H1 (cell line): ENCODE data around the gene CABLES2. TPM values are rescaled to one million over a fixed set of nuclear protein-coding genes. Genes with fewer than 3 reads are reported as not detected.

Experiments
- CTCF ChIA-PET: fragments of 300-600 bp; sonication (Branson Sonifier 250); formaldehyde crosslinking; loops from one replicate; lab custom pipeline; 2021; ENCODE audit not compliant: partially characterized antibody; lab: Charles Lee
- POLR2A ChIA-PET: fragments of 300-600 bp; sonication (Branson Sonifier 250); formaldehyde crosslinking; loops from one replicate; lab custom pipeline; 2021; ENCODE audit warnings: inconsistent platforms; ENCODE audit not compliant: partially characterized antibody; lab: Charles Lee
- DNase-seq, 2 experiments: peaks; one replicate each; pipeline versions ENCODE4 v3.0.0 to v3.0.0-alpha.2; 2010 to 2022; ENCODE audit warnings: low spot score in 2 of 2, low read depth in 1 of 2, mixed read lengths in 1 of 2
- FAIRE-seq: peaks from 2 replicates; lab custom pipeline; 2011; peaks lifted over from hg19 to GRCh38; lab: Jason Lieb, UNC
- H2AFZ ChIP-seq: 2 replicates; pipeline ENCODE4 v1.8.1; 2012; ENCODE audit warnings: low read length, inconsistent platforms
- H2AK5ac ChIP-seq: 2 replicates; pipeline ENCODE4 v1.6.1; 2013; ENCODE audit warnings: low read depth, low read length
- H2BK120ac ChIP-seq: replicated peaks from 2 replicates; pipeline ENCODE3; 2013; ENCODE audit warnings: low read depth, low read length, inconsistent platforms
- H2BK12ac ChIP-seq: 2 replicates; pipeline ENCODE4 v1.6.1; 2013; ENCODE audit warnings: low read depth, low read length
- H2BK15ac ChIP-seq: 2 replicates; pipeline ENCODE4 v1.6.1; 2013; ENCODE audit warnings: low read length
- H2BK20ac ChIP-seq: 2 replicates; pipeline ENCODE4 v1.6.1; 2013; ENCODE audit warnings: low read length
- H2BK5ac ChIP-seq: 2 replicates; pipeline ENCODE4 v1.6.1; 2013; ENCODE audit warnings: low read depth, low read length
- H3K14ac ChIP-seq: 2 replicates; pipeline ENCODE4 v1.6.1; 2013; ENCODE audit warnings: inconsistent platforms; ENCODE audit not compliant: insufficient read length
- H3K18ac ChIP-seq: 2 replicates; pipeline ENCODE4 v1.6.1; 2013; ENCODE audit warnings: low read length; ENCODE audit errors: extremely low read depth
- H3K23ac ChIP-seq: 2 replicates; pipeline ENCODE4 v1.6.1; 2013; ENCODE audit warnings: inconsistent platforms; ENCODE audit not compliant: insufficient read length
- H3K23me2 ChIP-seq: 2 replicates; pipeline ENCODE4 v1.6.1; 2013; ENCODE audit warnings: low read depth, low read length
- H3K27ac ChIP-seq: 2 replicates; pipeline ENCODE4 v1.6.1; 2011; ENCODE audit warnings: low read depth, low read length, inconsistent platforms
- H3K27me3 ChIP-seq, 4 experiments: replicated peaks in 1 of 4; 1 replicate in 1 of 4; 2 replicates in 3 of 4; pipeline versions ENCODE4 v1.6.1 to v1.8.1; 2011 to 2013; ENCODE audit warnings: low read length in 3 of 4, mild to moderate bottlenecking in 3 of 4, inconsistent platforms in 2 of 4, mixed read lengths in 2 of 4, moderate library complexity in 1 of 4; ENCODE audit not compliant: control insufficient read depth in 3 of 4, insufficient read depth in 3 of 4; ENCODE audit errors: extremely low read depth in 1 of 4
- H3K36me3 ChIP-seq, 4 experiments: 2 replicates each; pipeline versions ENCODE4 v1.6.1 to v1.8.1; 2011 to 2013; ENCODE audit warnings: mild to moderate bottlenecking in 4 of 4, low read length in 3 of 4, moderate library complexity in 2 of 4, control low read depth in 1 of 4, inconsistent platforms in 1 of 4; ENCODE audit not compliant: insufficient read depth in 4 of 4, control insufficient read depth in 2 of 4
- H3K4ac ChIP-seq: replicated peaks from 2 replicates; pipeline ENCODE3; 2013; ENCODE audit warnings: low read length, low read depth, mixed read lengths, inconsistent platforms; ENCODE audit not compliant: insufficient read length
- H3K4me1 ChIP-seq, 4 experiments: replicated peaks in 1 of 4; 1 replicate in 1 of 4; 2 replicates in 3 of 4; pipeline versions ENCODE4 v1.6.1 to v1.8.1; 2011 to 2013; ENCODE audit warnings: low read length in 3 of 4, inconsistent platforms in 2 of 4, mixed read lengths in 1 of 4; ENCODE audit not compliant: insufficient read depth in 4 of 4, control insufficient read depth in 3 of 4
- H3K4me2 ChIP-seq, 2 experiments: 2 replicates each; pipeline versions ENCODE4 v1.6.1 to v1.8.1; 2011 to 2013; ENCODE audit warnings: low read depth in 2 of 2, low read length in 2 of 2, control low read depth in 1 of 2, inconsistent platforms in 1 of 2, mild to moderate bottlenecking in 1 of 2; ENCODE audit not compliant: insufficient read depth in 1 of 2
- H3K4me3 ChIP-seq, 4 experiments: fragments of 200-600, 300-600 bp in 1 of 4; sonication (generic), shearing (Covaris generic), sonication (Bioruptor Twin) in 1 of 4; 2 replicates each; pipeline versions ENCODE4 v1.5.1 to v1.8.1; 2011 to 2016; ENCODE audit warnings: low read length in 4 of 4, low read depth in 3 of 4, control low read depth in 2 of 4, inconsistent platforms in 2 of 4, mild to moderate bottlenecking in 2 of 4, mixed read lengths in 1 of 4, moderate library complexity in 1 of 4; ENCODE audit not compliant: insufficient read depth in 2 of 4; ENCODE audit errors: extremely low read depth in 1 of 4
- H3K56ac ChIP-seq: replicated peaks from 2 replicates; pipeline ENCODE3; 2013; ENCODE audit warnings: low read depth, mild to moderate bottlenecking, mixed read lengths, low read length, inconsistent platforms; ENCODE audit not compliant: insufficient read length
- H3K79me1 ChIP-seq: 2 replicates; pipeline ENCODE4 v1.6.1; 2013; ENCODE audit warnings: low read depth, low read length, control low read depth
- H3K79me2 ChIP-seq, 2 experiments: 2 replicates each; pipeline versions ENCODE4 v1.6.1 to v1.8.1; 2012 to 2013; ENCODE audit warnings: low read length in 2 of 2, mild to moderate bottlenecking in 2 of 2, inconsistent platforms in 1 of 2; ENCODE audit not compliant: insufficient read depth in 2 of 2, control insufficient read depth in 1 of 2
- H3K9ac ChIP-seq, 4 experiments: replicated peaks in 1 of 4; 1 replicate in 1 of 4; 2 replicates in 3 of 4; pipeline versions ENCODE4 v1.6.1 to v1.8.1; 2011 to 2013; ENCODE audit warnings: low read depth in 3 of 4, low read length in 3 of 4, control low read depth in 2 of 4, mild to moderate bottlenecking in 2 of 4, moderate library complexity in 2 of 4, inconsistent platforms in 1 of 4; ENCODE audit errors: extremely low read depth in 1 of 4
- H3K9me3 ChIP-seq, 2 experiments: 2 replicates each; pipeline versions ENCODE4 v1.6.1 to v1.8.1; 2012 to 2013; ENCODE audit warnings: mild to moderate bottlenecking in 2 of 2, moderate library complexity in 2 of 2, control low read depth in 1 of 2, inconsistent platforms in 1 of 2, low read depth in 1 of 2, low read length in 1 of 2, mixed read lengths in 1 of 2; ENCODE audit not compliant: insufficient read depth in 2 of 2
- H4K20me1 ChIP-seq, 2 experiments: replicated peaks in 1 of 2; 2 replicates each; pipeline versions ENCODE3 to v1.8.1; 2011 to 2013; ENCODE audit warnings: inconsistent platforms in 2 of 2, low read length in 2 of 2, mild to moderate bottlenecking in 1 of 2; ENCODE audit not compliant: insufficient read depth in 2 of 2, control insufficient read depth in 1 of 2
- H4K5ac ChIP-seq: 2 replicates; pipeline ENCODE4 v1.6.1; 2013; ENCODE audit warnings: low read length, low read depth, mixed read lengths, inconsistent platforms; ENCODE audit not compliant: insufficient read length
- H4K8ac ChIP-seq: 2 replicates; pipeline ENCODE4 v1.8.0; 2013; ENCODE audit warnings: mild to moderate bottlenecking, moderate library complexity, low read length, inconsistent platforms; ENCODE audit not compliant: insufficient read depth; ENCODE audit errors: extremely low read depth
- H4K91ac ChIP-seq: replicated peaks from 2 replicates; pipeline ENCODE3; 2013; ENCODE audit warnings: low read length, mixed read lengths, inconsistent platforms; ENCODE audit not compliant: insufficient read length
- WGBS, 2 experiments: shearing (Covaris generic) in 1 of 2; methylation state at CpG; one replicate each; pipeline versions ENCODE4 v1.1.6 to v1.1.7; 2013 to 2015; ENCODE audit warnings: low lambda C conversion rate in 2 of 2, mixed read lengths in 2 of 2, inconsistent platforms in 1 of 2, low coverage in 1 of 2, missing lambda C conversion rate in 1 of 2; ENCODE audit not compliant: insufficient replicate concordance in 2 of 2, insufficient coverage in 1 of 2, insufficient read length in 1 of 2; ENCODE audit errors: extremely low coverage in 1 of 2, missing lambda C conversion rate in 1 of 2; 5-methylcytosine and 5-hydroxymethylcytosine counted together
- polyA plus RNA-seq, 7 experiments: library from polyadenylated mRNA; depleted of rRNA in 3 of 7; stranded (reverse) in 5 of 7; unstranded in 2 of 7; fragments of >200 nt in 5 of 7; fragments of 200-250 nt in 2 of 7; gene quantifications; 1 replicate in 5 of 7; 2 replicates in 1 of 7; 4 replicates in 1 of 7; pipeline versions ENCODE4 v1.2.1 to v1.2.3, GENCODE V29; 2011 to 2013; ENCODE audit warnings: missing spikeins in 2 of 7, mixed read lengths in 2 of 7
- total RNA-seq: library from RNA; stranded (reverse); fragmentation: NEBNext Ultra II Directional; extraction: Animal tissue kit (Norgen Biotek cat#: 25700); gene quantifications from 2 replicates; pipeline ENCODE4 v1.2.1, GENCODE V29; 2021
- TF ChIP-seq, protein P1 (sequence below): IDR thresholded peaks from 2 replicates; pipeline ENCODE4 v1.6.1; 2011; ENCODE audit warnings: low read length, improper control_type of control experiment
- TF ChIP-seq, protein P2 (sequence below): IDR thresholded peaks from 2 replicates; pipeline ENCODE4 v1.6.1; 2011; ENCODE audit warnings: low read depth, mild to moderate bottlenecking, low read length; ENCODE audit not compliant: insufficient read depth

CABLES2 gene
- total and polyA plus RNA-seq, 2 of the 8 experiments (the other 6 are each of a cell fraction or from before 2014, with no cell fraction given), result 8.0 to 8.8 TPM

DNA sequence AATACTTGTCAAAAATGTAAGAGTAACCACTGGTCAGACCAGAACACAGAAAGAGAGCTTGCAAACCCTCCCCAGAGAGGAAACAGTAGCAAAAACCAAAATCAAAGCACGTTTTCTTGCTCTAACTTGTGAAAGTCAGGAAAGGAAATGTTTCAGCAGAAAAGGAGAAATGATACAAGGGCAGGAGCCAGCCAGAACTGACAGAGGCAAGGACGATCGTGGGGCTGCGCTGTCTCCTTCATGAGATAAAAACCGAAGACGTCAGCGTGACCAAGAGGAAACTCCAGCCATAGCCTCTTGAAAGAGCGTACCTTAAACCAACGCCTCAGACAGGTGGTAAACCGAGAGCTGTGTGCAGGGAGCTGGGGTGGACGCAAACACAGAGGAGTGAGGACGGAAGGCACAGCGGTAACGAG is 67.4 kb downstream of the CABLES2 start:
- H3K23ac ChIP-seq, result no peak overlapping the region
- no peak overlapping the region for H4K5ac ChIP-seq
- CTCF ChIA-PET, result interaction anchor here (0.6 to 2.3 kb wide), 6 partner anchors 9 to 160 kb away, joined by 3 to 13 read pairs (median 6); no protein-coding TSS in a partner anchor
- H3K36me3 ChIP-seq, result peaks cover 25 to 60% (median 49%) of the 10 kb centered on the region in 4 experiments
- H2AFZ ChIP-seq, result no peak overlapping the region
- H3K79me2 ChIP-seq, result peaks cover 0 to 2% of the 10 kb centered on the region in 2 experiments; a peak in 1 of 4 replicates
- no peak overlapping the region for H4K91ac ChIP-seq
- no peak overlapping the region for H3K4me2 ChIP-seq
- H2BK5ac ChIP-seq, result no peak overlapping the region
- H2BK12ac ChIP-seq, result no peak overlapping the region
- TF ChIP-seq, protein P1, sequence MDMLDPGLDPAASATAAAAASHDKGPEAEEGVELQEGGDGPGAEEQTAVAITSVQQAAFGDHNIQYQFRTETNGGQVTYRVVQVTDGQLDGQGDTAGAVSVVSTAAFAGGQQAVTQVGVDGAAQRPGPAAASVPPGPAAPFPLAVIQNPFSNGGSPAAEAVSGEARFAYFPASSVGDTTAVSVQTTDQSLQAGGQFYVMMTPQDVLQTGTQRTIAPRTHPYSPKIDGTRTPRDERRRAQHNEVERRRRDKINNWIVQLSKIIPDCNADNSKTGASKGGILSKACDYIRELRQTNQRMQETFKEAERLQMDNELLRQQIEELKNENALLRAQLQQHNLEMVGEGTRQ, result no peak
- TF ChIP-seq, protein P2, sequence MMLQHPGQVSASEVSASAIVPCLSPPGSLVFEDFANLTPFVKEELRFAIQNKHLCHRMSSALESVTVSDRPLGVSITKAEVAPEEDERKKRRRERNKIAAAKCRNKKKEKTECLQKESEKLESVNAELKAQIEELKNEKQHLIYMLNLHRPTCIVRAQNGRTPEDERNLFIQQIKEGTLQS, result no peak
- TF ChIP-seq, all 59 proteins: peak for 0
- H3K4me3 ChIP-seq, result no peak overlapping the region
- H3K4me1 ChIP-seq, result no peaks in the 10 kb centered on the region
- H3K9ac ChIP-seq, result no peak overlapping the region
- POLR2A ChIA-PET, result interaction anchor here (0.7 to 1.9 kb wide), 14 partner anchors 9 to 222 kb away, joined by 3 to 7 read pairs (median 4); partner anchors contain the start of genes ADRM1 and RPS21
- H3K18ac ChIP-seq, result no peak overlapping the region
- no peaks in the 10 kb centered on the region for H3K23me2 ChIP-seq
- no peak overlapping the region for H3K56ac ChIP-seq
- 96% methylated on average over 13 of the region's 14 CpGs; no CpG with 5 or more reads in 1 of the 2 experiments for WGBS, 2 experiments
- peaks cover 0 to 26% of the 10 kb centered on the region in 2 experiments for H4K20me1 ChIP-seq
- H3K14ac ChIP-seq, result no peak overlapping the region
- no peak overlapping the region for H4K8ac ChIP-seq
- no peak overlapping the region for H3K27ac ChIP-seq
- no peak overlapping the region for H3K4ac ChIP-seq
- H3K79me1 ChIP-seq, result 0 out of 2 replicates have a peak, but pooled peaks cover 3% of the 10 kb centered on the region
- no peak overlapping the region for H2BK120ac ChIP-seq
- no peaks in the 10 kb centered on the region for H3K27me3 ChIP-seq
- no peak overlapping the region for H2AK5ac ChIP-seq
- H2BK20ac ChIP-seq, result no peak overlapping the region
- DNase-seq (no peak), FAIRE-seq (no peak)
- no peaks in the 10 kb centered on the region for H3K9me3 ChIP-seq
- H2BK15ac ChIP-seq, result no peak overlapping the region
